T-helper 2 cell treated with Interferon-gamma antibody and Interleukin-4, amounts not matched to agents 5 μg/mL and 100 μg/mL, for 36 hours (primary cell): ENCODE measurements around the gene TBX15.

Experiments
- DNase-seq: peaks from one replicate; pipeline ENCODE4 v3.0.0; 2021; ENCODE audit warnings: low spot score
- H3K27ac Mint-ChIP-seq: one replicate; pipeline ENCODE4 v1.8.0; 2021; ENCODE audit warnings: mild to moderate bottlenecking, mixed read lengths
- H3K27me3 Mint-ChIP-seq: one replicate; pipeline ENCODE4 v1.8.0; 2021; ENCODE audit warnings: low read depth, mixed read lengths
- H3K36me3 Mint-ChIP-seq: one replicate; pipeline ENCODE4 v1.8.0; 2021; ENCODE audit warnings: low read depth, mixed read lengths
- H3K4me1 Mint-ChIP-seq: one replicate; pipeline ENCODE4 v1.8.0; 2021; ENCODE audit warnings: low read depth, mixed read lengths
- H3K4me3 Mint-ChIP-seq: one replicate; pipeline ENCODE4 v1.8.0; 2022; ENCODE audit warnings: mild to moderate bottlenecking, moderate library complexity, mixed read lengths
- H3K9me3 Mint-ChIP-seq: one replicate; pipeline ENCODE4 v1.8.0; 2021; ENCODE audit warnings: mixed read lengths

Gene TBX15

DNA sequence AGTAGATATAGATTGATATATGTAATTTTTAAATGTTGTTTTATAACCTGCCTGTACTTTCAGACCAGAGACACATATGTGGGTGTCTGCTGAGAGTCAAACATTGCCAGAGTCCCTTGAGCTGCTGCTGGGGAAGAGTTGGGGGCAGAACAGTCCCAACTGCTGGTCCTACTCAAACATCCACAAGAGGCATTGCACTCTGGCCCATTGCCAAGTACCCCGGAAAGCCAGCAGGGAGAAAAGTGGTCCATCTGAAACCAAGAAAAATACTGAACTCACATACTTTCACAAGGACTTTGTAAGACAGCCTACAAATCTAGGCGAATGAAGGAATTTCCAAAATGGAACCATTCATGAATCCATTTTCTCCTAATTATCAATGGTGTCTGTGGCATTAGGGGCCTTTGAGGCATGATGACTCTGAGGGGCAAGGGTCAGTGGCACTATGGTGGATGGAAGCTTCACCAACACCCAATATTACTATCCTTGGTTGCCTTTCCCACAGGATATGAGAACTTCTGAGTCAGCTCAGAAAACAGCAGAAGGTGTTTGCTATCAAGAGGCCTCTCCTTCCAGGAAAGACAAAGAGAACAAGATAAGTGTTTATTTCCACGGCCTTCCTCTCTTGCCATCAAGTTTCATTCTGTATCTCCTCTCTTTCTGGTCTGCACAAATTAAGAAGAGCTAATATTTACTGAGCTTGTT lies 7.3 kb upstream of the TBX15 start:
- H3K27me3 Mint-ChIP-seq: peaks cover 82% of the 10 kb centered on the region
- no peak overlapping the region for H3K27ac Mint-ChIP-seq
- H3K4me1 Mint-ChIP-seq: peaks cover 4% of the 10 kb centered on the region
- peaks cover 4% of the 10 kb centered on the region for H3K36me3 Mint-ChIP-seq
- no peak for DNase-seq
- no peaks in the 10 kb centered on the region for H3K9me3 Mint-ChIP-seq
- no peak overlapping the region for H3K4me3 Mint-ChIP-seq

DNA sequence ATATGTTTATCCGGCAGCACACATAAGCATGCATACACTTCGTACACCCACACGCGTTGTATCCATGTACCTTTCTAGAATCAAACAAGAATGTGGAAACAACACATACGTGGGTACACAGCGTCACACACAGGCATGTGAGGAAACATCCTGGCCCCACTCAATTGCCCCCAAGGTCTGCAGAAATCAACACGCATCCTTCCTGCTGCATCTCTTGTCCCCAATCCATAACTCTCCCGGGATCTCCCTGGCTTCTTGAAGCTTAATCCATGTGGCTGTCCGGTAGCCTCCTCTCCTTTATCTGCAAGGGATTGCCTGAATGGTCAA lies 5.5 kb upstream of the TBX15 start:
- peaks cover 81% of the 10 kb centered on the region for H3K27me3 Mint-ChIP-seq
- H3K27ac Mint-ChIP-seq: peak overlapping the region; percentile 62
- no peaks in the 10 kb centered on the region for H3K9me3 Mint-ChIP-seq
- no peak overlapping the region for H3K4me3 Mint-ChIP-seq
- peaks cover 4% of the 10 kb centered on the region for H3K36me3 Mint-ChIP-seq
- no peak for DNase-seq
- peaks cover 4% of the 10 kb centered on the region for H3K4me1 Mint-ChIP-seq

DNA sequence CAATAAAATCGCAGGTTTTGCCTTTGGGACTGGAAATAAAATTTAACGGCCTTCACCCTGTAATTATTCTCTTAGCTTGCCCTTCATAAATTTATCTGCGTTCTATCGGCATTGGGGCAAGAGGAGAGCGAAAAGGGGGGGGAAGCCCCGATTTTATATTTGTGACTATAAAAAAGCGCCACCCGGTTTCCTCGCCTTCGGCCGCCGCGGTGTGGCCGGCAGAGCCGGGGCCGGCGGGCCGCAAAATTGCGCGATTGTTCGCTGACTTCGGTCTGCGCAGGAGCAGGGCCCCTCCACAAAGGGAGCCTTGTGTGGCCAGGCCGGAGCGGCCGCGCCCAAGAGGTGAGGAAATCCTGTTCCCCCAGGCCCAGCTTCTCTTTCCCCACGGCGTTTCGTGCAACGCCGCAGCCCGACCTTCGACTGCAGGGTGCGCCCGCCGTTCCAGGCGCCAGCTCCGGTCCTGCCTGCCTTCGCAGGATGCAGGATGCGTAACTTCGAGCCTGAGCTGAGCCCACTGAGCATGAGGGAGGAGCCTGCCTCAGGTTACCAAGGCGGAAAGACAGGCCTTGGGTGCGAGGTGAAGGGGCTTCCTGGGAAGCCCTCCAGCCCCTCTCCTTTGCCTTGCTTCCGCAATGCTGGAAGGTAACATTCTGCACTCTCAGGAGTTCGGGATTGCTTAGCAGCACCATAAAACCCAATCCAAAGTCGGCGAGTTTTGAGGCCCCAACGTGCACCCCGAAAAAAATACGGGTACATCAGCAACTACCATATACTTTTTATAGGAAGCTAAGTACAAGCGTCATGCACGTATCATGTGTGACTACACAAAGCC lies 4.9 kb upstream of the TBX15 start:
- Mint-ChIP-seq H3K4me1 (peaks cover 4% of the 10 kb centered on the region), H3K27ac (no peak overlapping the region), H3K4me3 (no peak overlapping the region), H3K36me3 (peaks cover 4% of the 10 kb centered on the region), H3K27me3 (peaks cover 83% of the 10 kb centered on the region), H3K9me3 (no peaks in the 10 kb centered on the region)
- no peak for DNase-seq

- Mint-ChIP-seq H3K4me1 (peaks cover 4% of the 10 kb centered on the region), H3K9me3 (no peaks in the 10 kb centered on the region), H3K36me3 (peaks cover 4% of the 10 kb centered on the region), H3K27me3 (peaks cover 83% of the 10 kb centered on the region), H3K4me3 (no peak overlapping the region), H3K27ac (peak overlapping the region; percentile 35)
- no peak for DNase-seq
Measured at GRCh38 chr1:118992237-118992825, 4.2 kb upstream of the TBX15 start.

DNA sequence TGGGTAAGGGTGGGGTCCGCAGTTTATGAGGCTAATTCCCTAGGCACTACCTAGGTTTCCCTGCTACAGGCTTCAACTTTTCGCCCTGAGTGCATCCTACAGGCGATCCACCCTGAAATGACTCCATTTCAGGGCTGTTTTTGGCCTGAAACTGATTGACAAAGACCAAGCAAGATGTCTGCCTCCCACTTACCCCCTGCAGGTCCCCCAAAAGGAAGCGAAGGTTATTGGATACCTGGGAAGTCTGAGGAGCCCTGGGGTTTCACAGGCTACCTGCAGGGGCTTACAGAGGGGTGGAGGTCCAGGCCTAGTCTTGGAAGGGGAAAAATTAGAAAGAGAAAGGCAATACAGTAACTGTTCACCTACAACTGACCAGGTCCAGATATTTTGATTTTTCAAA lies 3.3 kb upstream of the TBX15 start:
- peaks cover 7% of the 10 kb centered on the region for H3K36me3 Mint-ChIP-seq
- no peak overlapping the region for H3K4me3 Mint-ChIP-seq
- DNase-seq: no peak
- peaks cover 6% of the 10 kb centered on the region for H3K9me3 Mint-ChIP-seq
- peaks cover 7% of the 10 kb centered on the region for H3K4me1 Mint-ChIP-seq
- H3K27me3 Mint-ChIP-seq: peaks cover 87% of the 10 kb centered on the region
- no peak overlapping the region for H3K27ac Mint-ChIP-seq

DNA sequence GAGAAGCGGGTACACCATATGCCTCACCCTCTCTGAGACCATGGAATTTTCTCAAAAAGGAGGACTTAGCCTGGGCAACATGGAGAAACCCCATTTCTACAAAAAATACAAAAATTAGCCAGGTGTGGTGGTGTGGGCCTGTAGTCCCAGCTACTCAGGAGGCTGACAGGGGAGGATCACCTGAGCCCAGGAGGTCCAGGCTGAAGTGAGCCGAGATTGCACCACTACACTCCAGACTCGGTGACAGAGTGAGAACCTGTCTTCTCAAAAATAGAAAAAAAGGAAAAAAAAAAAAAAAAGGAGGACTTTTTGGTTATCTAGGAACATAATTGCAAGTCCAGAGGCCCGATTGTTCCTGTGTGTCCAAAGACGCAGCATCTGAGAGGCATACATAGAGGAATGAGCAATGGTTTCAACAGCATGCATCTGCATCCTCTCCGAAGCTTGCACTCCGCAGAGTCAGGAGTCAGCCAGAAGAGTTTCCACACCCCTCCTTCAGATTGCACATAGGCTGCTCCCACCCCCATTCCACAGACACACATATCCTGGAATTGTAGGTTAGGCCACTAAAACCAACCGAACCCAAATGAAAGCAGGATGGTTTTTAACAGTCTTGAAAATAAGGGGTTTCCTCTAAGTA lies 2.5 kb upstream of the TBX15 start:
- peaks cover 7% of the 10 kb centered on the region for H3K36me3 Mint-ChIP-seq
- H3K27me3 Mint-ChIP-seq: peaks cover 90% of the 10 kb centered on the region
- no peak for DNase-seq
- peaks cover 5% of the 10 kb centered on the region for H3K4me1 Mint-ChIP-seq
- peaks cover 10% of the 10 kb centered on the region for H3K9me3 Mint-ChIP-seq
- H3K27ac Mint-ChIP-seq: peak overlapping the region; percentile 49
- H3K4me3 Mint-ChIP-seq: no peak overlapping the region

DNA sequence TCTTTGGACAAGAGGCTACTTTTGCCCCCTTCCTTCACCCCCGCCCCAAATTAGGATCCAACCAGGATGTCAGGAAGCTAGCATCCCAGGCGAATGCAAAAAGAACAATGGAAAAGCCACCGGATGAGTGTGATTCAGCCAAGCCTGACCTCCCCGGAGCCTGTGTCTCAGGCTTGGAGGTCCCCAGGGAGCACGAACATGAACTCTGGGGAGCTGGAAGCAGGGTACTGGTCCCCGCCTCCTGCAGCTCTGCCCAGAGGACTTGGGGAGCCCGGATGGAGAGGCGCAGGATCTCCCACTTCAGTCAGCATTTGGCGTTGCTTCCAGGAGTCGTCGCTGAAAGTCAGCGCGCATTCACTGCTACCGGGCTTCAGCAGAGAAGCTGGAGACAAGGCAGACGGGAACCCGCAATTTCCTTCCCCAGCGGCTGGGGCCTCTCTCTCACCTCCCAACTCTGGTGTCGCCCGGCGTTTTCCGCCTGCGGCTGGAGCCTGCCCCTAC lies 1.8 kb upstream of the TBX15 start:
- Mint-ChIP-seq H3K27ac (peak overlapping the region; percentile 49), H3K4me1 (peaks cover 5% of the 10 kb centered on the region), H3K27me3 (peaks cover 90% of the 10 kb centered on the region), H3K36me3 (peaks cover 7% of the 10 kb centered on the region), H3K4me3 (no peak overlapping the region), H3K9me3 (peaks cover 10% of the 10 kb centered on the region)
- DNase-seq: no peak

GRCh38 chr1:118989006-118989815 lies 1.1 kb upstream of the TBX15 start:
- H3K9me3 Mint-ChIP-seq: peaks cover 14% of the 10 kb centered on the region
- H3K36me3 Mint-ChIP-seq: peaks cover 10% of the 10 kb centered on the region
- peaks cover 8% of the 10 kb centered on the region for H3K4me1 Mint-ChIP-seq
- DNase-seq: no peak
- peaks cover 90% of the 10 kb centered on the region for H3K27me3 Mint-ChIP-seq
- H3K4me3 Mint-ChIP-seq: no peak overlapping the region
- H3K27ac Mint-ChIP-seq: no peak overlapping the region

DNA sequence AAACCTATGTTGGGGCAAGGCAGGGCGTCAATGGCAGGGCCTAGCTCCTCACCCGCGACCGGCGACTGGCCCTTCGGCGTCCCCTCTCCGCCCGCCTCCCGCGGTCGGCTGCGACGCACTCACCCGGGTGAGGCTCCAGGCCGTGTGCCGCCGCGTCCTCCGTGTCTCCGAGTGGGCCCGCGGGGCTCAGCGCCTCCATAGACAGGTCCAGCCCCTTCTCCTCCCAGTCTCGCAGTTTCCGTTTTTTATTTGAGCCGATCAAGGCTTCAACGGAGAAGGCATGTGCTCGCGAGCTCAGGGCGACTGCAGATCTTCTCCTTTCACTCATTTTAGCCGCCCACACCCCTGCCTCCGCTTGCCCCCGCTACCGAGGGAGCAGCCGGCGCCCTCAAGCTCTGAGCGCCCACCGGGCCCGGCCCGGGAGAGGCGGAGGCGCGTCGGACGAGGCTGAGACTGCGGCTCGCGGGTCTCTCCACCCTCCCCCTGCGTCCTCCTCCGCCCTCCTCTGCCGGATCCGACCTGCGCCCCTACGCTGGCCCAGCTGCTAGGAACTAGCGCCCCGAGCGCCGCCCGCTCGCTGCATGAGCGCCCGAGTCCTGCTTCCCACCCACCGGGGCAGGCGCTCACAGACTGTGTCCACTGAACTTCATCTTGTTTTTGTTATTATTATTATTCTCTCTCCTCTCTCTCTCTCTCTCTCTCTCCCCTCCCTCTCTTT lies 516 bp downstream of the TBX15 start:
- peaks cover 6% of the 10 kb centered on the region for H3K4me1 Mint-ChIP-seq
- DNase-seq: no peak
- peaks cover 95% of the 10 kb centered on the region for H3K27me3 Mint-ChIP-seq
- peaks cover 21% of the 10 kb centered on the region for H3K9me3 Mint-ChIP-seq
- no peak overlapping the region for H3K4me3 Mint-ChIP-seq
- peak overlapping the region; percentile 45 for H3K27ac Mint-ChIP-seq
- peaks cover 8% of the 10 kb centered on the region for H3K36me3 Mint-ChIP-seq

- no peak for DNase-seq
- Mint-ChIP-seq H3K36me3 (peaks cover 5% of the 10 kb centered on the region), H3K27ac (peak overlapping the region; percentile 26), H3K9me3 (peaks cover 21% of the 10 kb centered on the region), H3K4me1 (peaks cover 6% of the 10 kb centered on the region), H3K4me3 (no peak overlapping the region), H3K27me3 (peaks cover 96% of the 10 kb centered on the region)
Measured at GRCh38 chr1:118986555-118987467, 1.3 kb downstream of the TBX15 start.

GRCh38 chr1:118985640-118986554 lies 2.2 kb downstream of the TBX15 start:
- Mint-ChIP-seq H3K27me3 (peaks cover 95% of the 10 kb centered on the region), H3K9me3 (peaks cover 21% of the 10 kb centered on the region), H3K4me1 (peaks cover 6% of the 10 kb centered on the region), H3K4me3 (no peak overlapping the region), H3K36me3 (peaks cover 5% of the 10 kb centered on the region), H3K27ac (peak overlapping the region; percentile 58)
- no peak for DNase-seq
